Right renal cortex interstitium (tissue), 3 donors: Measurements from ENCODE around the gene ZKSCAN4. TPM values are rescaled to one million over a fixed set of nuclear protein-coding genes. Genes with fewer than 3 reads are reported as not detected.

Experiments
- DNase-seq, 3 donors: peaks; one replicate each; pipeline ENCODE4 v3.0.0-alpha.2; 2013; ENCODE audit warnings: low read depth in 3 of 3, low spot score in 2 of 3
- polyA plus RNA-seq, 3 donors: library from polyadenylated mRNA; unstranded; fragments of 120-200 nt; gene quantifications; one replicate each; pipeline ENCODE4 v1.2.1, GENCODE V29; 2013; ENCODE audit not compliant: insufficient read length in 3 of 3

ZKSCAN4 gene
- polyA plus RNA-seq, 3 donors, result 11.9 to 12.9 (median 12.2) TPM

GRCh38 chr6:28211840-28212509, 40.1 kb downstream of the ZKSCAN4 start:
- DNase-seq, result no peak

GRCh38 chr6:28209753-28210535, 42.1 kb downstream of the ZKSCAN4 start:
- DNase-seq, result no peak

GRCh38 chr6:28208111-28208659, 43.9 kb downstream of the ZKSCAN4 start:
- no peak for DNase-seq

GRCh38 chr6:28207510-28208110, 44.5 kb downstream of the ZKSCAN4 start:
- peak in 1 of 3 donors; percentile 21 for DNase-seq

DNA sequence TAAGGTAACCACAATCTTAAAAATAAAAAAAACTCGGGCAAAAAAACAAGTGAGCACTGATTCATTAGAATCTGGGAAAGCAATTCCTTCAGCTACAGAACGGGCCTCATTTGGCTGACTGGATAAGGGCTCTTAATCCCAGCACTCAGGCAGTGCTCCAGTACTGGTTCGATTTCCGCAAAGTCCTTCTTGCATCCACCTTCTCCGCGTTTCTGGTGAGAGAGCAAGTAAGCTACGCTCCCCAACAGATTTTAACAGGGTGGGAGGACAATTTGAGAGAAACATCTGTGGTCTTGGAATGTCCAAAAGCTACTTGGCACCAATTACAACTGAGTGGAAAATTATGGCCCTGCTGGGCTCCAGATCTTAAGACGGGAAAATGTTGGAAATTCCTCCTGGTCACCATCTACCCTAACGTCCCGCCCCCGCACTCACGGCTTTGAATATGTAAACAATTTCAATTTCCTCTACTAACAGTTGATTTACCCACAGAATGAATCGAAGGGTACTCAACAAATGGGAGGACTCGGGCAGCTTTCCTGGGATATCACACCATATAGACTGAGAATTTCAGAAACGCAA, 45.0 kb downstream of the ZKSCAN4 start:
- no peak for DNase-seq

- DNase-seq, result no peak
These were observed 45.5 kb downstream of the ZKSCAN4 start for GRCh38 chr6:28206527-28206926.

- no peak for DNase-seq
These were observed 46.2 kb downstream of the ZKSCAN4 start for GRCh38 chr6:28205879-28206278.

- DNase-seq, result no peak
These were observed 48.9 kb downstream of the ZKSCAN4 start for GRCh38 chr6:28203201-28203600.

DNA sequence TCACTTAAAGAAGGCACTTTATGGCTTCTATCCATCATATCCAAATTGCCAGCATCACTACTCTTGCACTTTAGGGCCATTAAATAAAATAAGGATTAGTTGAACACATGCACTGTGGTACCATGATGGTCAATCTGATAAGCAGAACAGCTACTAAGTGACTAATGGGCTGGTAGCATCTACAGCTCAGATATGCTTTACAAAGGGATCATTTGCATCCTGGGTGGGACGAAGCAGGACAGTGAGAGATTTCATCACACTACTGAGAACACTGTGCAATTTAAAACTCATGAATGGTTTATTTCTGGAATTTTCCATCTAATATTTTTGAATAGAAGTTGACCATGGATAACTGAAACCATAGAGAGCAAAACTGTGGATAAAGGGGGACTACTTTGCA, 52.0 kb downstream of the ZKSCAN4 start:
- DNase-seq, result no peak

Other genes starting within 250 kb of the ZKSCAN4 start
- gene ZNF165, start 171.7 kb downstream of the ZKSCAN4 start, polyA plus RNA-seq, result 1 to 10 TPM; 4.3 to 4.8 (median 4.7) TPM
- gene ZSCAN16, start 127.7 kb downstream of the ZKSCAN4 start, polyA plus RNA-seq, result 10 to 100 TPM; 11.2 to 15.0 (median 12.1) TPM
- gene ZKSCAN8, start 110.4 kb downstream of the ZKSCAN4 start, polyA plus RNA-seq, result 10 to 100 TPM; 36.8 to 44.7 (median 39.8) TPM
- 10 to 100 TPM; 28.3 to 34.2 (median 30.5) TPM for gene ZSCAN9, start 27.0 kb downstream of the ZKSCAN4 start, polyA plus RNA-seq
- 1 to 10 TPM; 2.6 to 2.9 (median 2.7) TPM for gene NKAPL, start 7.0 kb upstream of the ZKSCAN4 start, polyA plus RNA-seq
- gene ZSCAN26, start 14.9 kb upstream of the ZKSCAN4 start, polyA plus RNA-seq, result 10 to 100 TPM; 32.8 to 40.7 (median 35.0) TPM
- 10 to 100 TPM in 1 of 3 donors, 1 to 10 TPM in 2; 9.6 to 10.5 (median 9.8) TPM for gene PGBD1, start 29.3 kb upstream of the ZKSCAN4 start, polyA plus RNA-seq
- gene ZSCAN31, start 83.9 kb upstream of the ZKSCAN4 start, polyA plus RNA-seq, result 10 to 100 TPM; 10.7 to 11.9 (median 11.8) TPM
- 10 to 100 TPM in 1 of 3 donors, 1 to 10 TPM in 2; 9.0 to 10.5 (median 9.8) TPM for gene ZKSCAN3, start 97.7 kb upstream of the ZKSCAN4 start, polyA plus RNA-seq
- 10 to 100 TPM; 14.5 to 17.2 (median 15.5) TPM for gene ZSCAN12, start 147.5 kb upstream of the ZKSCAN4 start, polyA plus RNA-seq
- gene ZSCAN23, start 191.2 kb upstream of the ZKSCAN4 start, polyA plus RNA-seq, result 10 to 100 TPM; 12.4 to 16.6 (median 16.1) TPM